ENCODE data around the gene TBC1D17.
A peak's percentile ranks its signal among the peaks of the same experiment; 100 is the strongest.

TBC1D17 gene

GRCh38 chr19:49872245-49873128, 5.0 kb upstream of the TBC1D17 start:
- H3K4me3 ChIP-seq (ENCODE audit: low read length): no peak overlapping the region
- no peak for DNase-seq (ENCODE audit: low read depth, low spot score)

GRCh38 chr19:49873129-49873521, 4.4 kb upstream of the TBC1D17 start:
- no peak overlapping the region for H3K4me3 ChIP-seq (ENCODE audit: low read length)
- no peak for DNase-seq (ENCODE audit: low read depth, low spot score)

- no peak for DNase-seq (ENCODE audit: low read depth, low spot score)
Observed at GRCh38 chr19:49873834-49874233, 3.7 kb upstream of the TBC1D17 start.

GRCh38 chr19:49874503-49875157, 2.9 kb upstream of the TBC1D17 start:
- H3K4me3 ChIP-seq (ENCODE audit: low read length): no peak overlapping the region
- no peak for DNase-seq (ENCODE audit: low read depth, low spot score)

More at GRCh38 chr19:49873834-49874233, 3.7 kb upstream of the TBC1D17 start:
- no peak overlapping the region for H3K4me3 ChIP-seq (ENCODE audit: low read length)

GRCh38 chr19:49875177-49875576, 2.3 kb upstream of the TBC1D17 start:
- H3K4me3 ChIP-seq (ENCODE audit: low read length): peak overlapping the region; percentile 69
- no peak for DNase-seq (ENCODE audit: low read depth, low spot score)

- H3K4me3 ChIP-seq (ENCODE audit: low read length): peak overlapping the region; percentile 69
- no peak for DNase-seq (ENCODE audit: low read depth, low spot score)
Observed at GRCh38 chr19:49875857-49876421, 1.6 kb upstream of the TBC1D17 start.

GRCh38 chr19:49876422-49877019, 981 bp upstream of the TBC1D17 start:
- peak; percentile 99 for DNase-seq (ENCODE audit: low read depth, low spot score)
- peak overlapping the region; percentile 69 for H3K4me3 ChIP-seq (ENCODE audit: low read length)

- H3K4me3 ChIP-seq (ENCODE audit: low read length): peak overlapping the region; percentile 69
- peak; percentile 93 for DNase-seq (ENCODE audit: low read depth, low spot score)
Observed at GRCh38 chr19:49877879-49878743, 609 bp downstream of the TBC1D17 start.

GRCh38 chr19:49878744-49879070, 1.2 kb downstream of the TBC1D17 start:
- peak overlapping the region; percentile 69 for H3K4me3 ChIP-seq (ENCODE audit: low read length)

GRCh38 chr19:49879243-49879963, 1.9 kb downstream of the TBC1D17 start:
- H3K4me3 ChIP-seq (ENCODE audit: low read length): no peak overlapping the region
- no peak for DNase-seq (ENCODE audit: low read depth, low spot score)

More at GRCh38 chr19:49878744-49879070, 1.2 kb downstream of the TBC1D17 start:
- no peak for DNase-seq (ENCODE audit: low read depth, low spot score)

- DNase-seq (ENCODE audit: low read depth, low spot score): no peak
- no peak overlapping the region for H3K4me3 ChIP-seq (ENCODE audit: low read length)
Observed at GRCh38 chr19:49880162-49880869, 2.8 kb downstream of the TBC1D17 start.

- DNase-seq (ENCODE audit: low read depth, low spot score): no peak
- H3K4me3 ChIP-seq (ENCODE audit: low read length): no peak overlapping the region
Observed at GRCh38 chr19:49881186-49881585, 3.7 kb downstream of the TBC1D17 start.

- no peak for DNase-seq (ENCODE audit: low read depth, low spot score)
- no peak overlapping the region for H3K4me3 ChIP-seq (ENCODE audit: low read length)
Observed at GRCh38 chr19:49881672-49882394, 4.3 kb downstream of the TBC1D17 start.

GRCh38 chr19:49882643-49883042, 5.1 kb downstream of the TBC1D17 start:
- no peak for DNase-seq (ENCODE audit: low read depth, low spot score)
- no peak overlapping the region for H3K4me3 ChIP-seq (ENCODE audit: low read length)

GRCh38 chr19:49883094-49883493, 5.6 kb downstream of the TBC1D17 start:
- H3K4me3 ChIP-seq (ENCODE audit: low read length): no peak overlapping the region
- DNase-seq (ENCODE audit: low read depth, low spot score): no peak

- DNase-seq (ENCODE audit: low read depth, low spot score): no peak
- H3K4me3 ChIP-seq (ENCODE audit: low read length): no peak overlapping the region
Observed at GRCh38 chr19:49884109-49884508, 6.6 kb downstream of the TBC1D17 start.

GRCh38 chr19:49884760-49885159, 7.3 kb downstream of the TBC1D17 start:
- no peak overlapping the region for H3K4me3 ChIP-seq (ENCODE audit: low read length)
- DNase-seq (ENCODE audit: low read depth, low spot score): no peak
